Measurements from ENCODE around the gene KDM8. TPM values are rescaled to one million over a fixed set of nuclear protein-coding genes. Genes with fewer than 3 reads are reported as not detected.

The KDM8 gene
- total and polyA plus RNA-seq, 2 donors (not counting 3 experiments of a cell fraction or from before 2014, with no cell fraction given) = 5.1 to 8.4 TPM

DNA sequence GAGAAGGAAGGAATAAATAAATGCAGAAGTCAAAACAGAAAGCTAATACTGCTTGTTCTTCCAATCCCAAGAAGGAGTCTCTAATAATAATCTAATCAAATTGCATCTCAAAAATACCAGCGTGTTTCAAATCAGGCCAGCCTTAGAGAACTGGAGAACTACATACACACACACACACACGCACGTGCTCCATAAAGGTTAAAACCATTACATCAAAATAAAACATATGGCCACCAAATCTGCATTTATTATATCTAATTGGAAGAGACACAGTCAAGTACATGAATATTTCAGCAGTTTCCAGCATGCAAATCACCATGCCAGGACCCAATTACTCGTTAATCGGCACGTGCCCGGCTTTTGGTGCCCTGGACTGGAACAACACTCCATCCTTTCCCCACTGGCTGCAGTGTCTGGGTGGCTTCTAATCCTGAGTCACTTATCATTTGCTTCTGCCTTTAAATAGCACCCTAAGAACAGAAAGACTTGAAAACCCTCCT lies 20.4 kb upstream of the KDM8 start:
- H3K9me1 ChIP-seq (replicated peaks; ENCODE audit: control insufficient read depth, extremely low read depth, insufficient read depth, low read length) = no peaks in the 10 kb centered on the region
- no peak overlapping the region for H3K27ac ChIP-seq (ENCODE audit: insufficient read depth, low read depth, low read length)
- intact Hi-C loops (cut with micrococcal nuclease) (no loop called here), dilution Hi-C loops (cut with MboI; ENCODE audit: extremely low pct_ligation_motif_present, low sequenced_read_pairs) (no loop called here)
- no peak for FAIRE-seq
- peaks cover 8% of the 10 kb centered on the region for H3K4me1 ChIP-seq (ENCODE audit: control insufficient read depth, extremely low read depth, insufficient read depth, low read length)
- H2AFZ ChIP-seq (ENCODE audit: low read depth, low read length) = no peak overlapping the region
- H3K27me3 ChIP-seq (ENCODE audit: control insufficient read depth in 2 of 2, insufficient read depth in 2 of 2, low read length in 2 of 2) = peaks cover 10% of the 10 kb centered on the region in 2 experiments
- TF ChIP-seq POLR2A (IDR thresholded peaks at IDR 0.05; ENCODE audit: low read depth, low read length) (no peak), JUN (IDR thresholded peaks at IDR 0.05; ENCODE audit: borderline replicate concordance, insufficient read depth, insufficient read length, low read depth) (no peak), EZH2 (IDR thresholded peaks at IDR 0.05; ENCODE audit: borderline replicate concordance, low read depth, low read length, severe bottlenecking) (no peak), FOS (IDR thresholded peaks at IDR 0.05; ENCODE audit: borderline replicate concordance, insufficient read depth, low read length) (no peak), POLR2AphosphoS5 (IDR thresholded peaks at IDR 0.05; ENCODE audit: insufficient read depth, low read depth, low read length) (no peak), MYC (IDR thresholded peaks at IDR 0.05; ENCODE audit: low read depth, low read length) (no peak), GATA2 (IDR thresholded peaks at IDR 0.05; ENCODE audit: insufficient read depth, insufficient read length, low read depth, low read length) (no peak)
- TF ChIP-seq, protein P1, sequence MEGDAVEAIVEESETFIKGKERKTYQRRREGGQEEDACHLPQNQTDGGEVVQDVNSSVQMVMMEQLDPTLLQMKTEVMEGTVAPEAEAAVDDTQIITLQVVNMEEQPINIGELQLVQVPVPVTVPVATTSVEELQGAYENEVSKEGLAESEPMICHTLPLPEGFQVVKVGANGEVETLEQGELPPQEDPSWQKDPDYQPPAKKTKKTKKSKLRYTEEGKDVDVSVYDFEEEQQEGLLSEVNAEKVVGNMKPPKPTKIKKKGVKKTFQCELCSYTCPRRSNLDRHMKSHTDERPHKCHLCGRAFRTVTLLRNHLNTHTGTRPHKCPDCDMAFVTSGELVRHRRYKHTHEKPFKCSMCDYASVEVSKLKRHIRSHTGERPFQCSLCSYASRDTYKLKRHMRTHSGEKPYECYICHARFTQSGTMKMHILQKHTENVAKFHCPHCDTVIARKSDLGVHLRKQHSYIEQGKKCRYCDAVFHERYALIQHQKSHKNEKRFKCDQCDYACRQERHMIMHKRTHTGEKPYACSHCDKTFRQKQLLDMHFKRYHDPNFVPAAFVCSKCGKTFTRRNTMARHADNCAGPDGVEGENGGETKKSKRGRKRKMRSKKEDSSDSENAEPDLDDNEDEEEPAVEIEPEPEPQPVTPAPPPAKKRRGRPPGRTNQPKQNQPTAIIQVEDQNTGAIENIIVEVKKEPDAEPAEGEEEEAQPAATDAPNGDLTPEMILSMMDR (IDR thresholded peaks at IDR 0.05; ENCODE audit: extremely low read depth in 1 of 2, insufficient read depth in 1 of 2, low read depth in 1 of 2, low read length in 2 of 2) = no peak
- TF ChIP-seq, protein P2, sequence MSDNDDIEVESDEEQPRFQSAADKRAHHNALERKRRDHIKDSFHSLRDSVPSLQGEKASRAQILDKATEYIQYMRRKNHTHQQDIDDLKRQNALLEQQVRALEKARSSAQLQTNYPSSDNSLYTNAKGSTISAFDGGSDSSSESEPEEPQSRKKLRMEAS (IDR thresholded peaks at IDR 0.05; ENCODE audit: insufficient read depth, insufficient read length) = no peak
- H3K4me3 ChIP-seq (replicated peaks in 1 of 3; ENCODE audit: insufficient read depth in 1 of 3, low read depth in 1 of 3, low read length in 3 of 3) = no peak overlapping the region
- DNase-seq (ENCODE audit: low read depth, low spot score) = no peak
- H4K20me1 ChIP-seq (replicated peaks; ENCODE audit: control insufficient read depth, extremely low read depth, insufficient read depth, low read length) = no peaks in the 10 kb centered on the region
- H3K9me3 ChIP-seq (replicated peaks; ENCODE audit: control insufficient read depth, insufficient read depth, low read length) = no peaks in the 10 kb centered on the region
- H3K79me2 ChIP-seq (ENCODE audit: control insufficient read depth, insufficient read depth, low read length) = no peaks in the 10 kb centered on the region
- no peak overlapping the region for H3K4me2 ChIP-seq (ENCODE audit: insufficient read depth, low read length)
- ChIA-PET CTCF (interaction anchor here (0.9 kb wide), 1 partner anchor 185 kb away, joined by 3 read pairs; no protein-coding TSS in a partner anchor), POLR2A (no interaction called here)
- no TSS peak for BruUV-seq (replicated peaks)
- H3K9ac ChIP-seq (replicated peaks; ENCODE audit: extremely low read depth, insufficient read depth, low read length) = no peak overlapping the region
- H3K36me3 ChIP-seq (ENCODE audit: control insufficient read depth in 2 of 2, extremely low read depth in 1 of 2, insufficient read depth in 2 of 2, low read length in 2 of 2) = no peaks in the 10 kb centered on the region
